Activated CD8-positive, alpha-beta memory T cell treated with anti-CD3 and anti-CD28 coated beads, Interleukin-2, amount 10 ng/mL, durations not matched to agents 7 days and 5 days (primary cell): Measurements from ENCODE around the gene KCNAB1. TPM values are rescaled to one million over a fixed set of nuclear protein-coding genes. Genes with fewer than 3 reads are reported as not detected.

Source experiments
- ATAC-seq: fragments of 150-1000 bp; cut with Tn5 transposase; one replicate; pipeline ENCODE4 v1.10.0; 2021; ENCODE audit warnings: moderate library complexity
- CTCF ChIA-PET: fragments of 350-600 bp; sonication (Branson Sonifier 250); formaldehyde crosslinking; loops from one replicate; lab custom pipeline; 2021; ENCODE audit warnings: antibody characterized with exemption; lab: Charles Lee
- DNase-seq: peaks from one replicate; pipeline ENCODE4 v3.0.0-alpha.2; 2020
- H3K27ac Mint-ChIP-seq: one replicate; pipeline ENCODE4 v1.8.0; 2021; ENCODE audit warnings: mild to moderate bottlenecking, mixed read lengths
- H3K27me3 Mint-ChIP-seq: one replicate; pipeline ENCODE4 v1.8.0; 2021; ENCODE audit warnings: mixed read lengths
- H3K36me3 Mint-ChIP-seq: one replicate; pipeline ENCODE4 v1.8.0; 2021; ENCODE audit warnings: mild to moderate bottlenecking, mixed read lengths
- H3K4me1 Mint-ChIP-seq: one replicate; pipeline ENCODE4 v1.8.0; 2021; ENCODE audit warnings: mixed read lengths
- H3K4me3 Mint-ChIP-seq: one replicate; pipeline ENCODE4 v1.8.0; 2021; ENCODE audit warnings: mild to moderate bottlenecking, moderate library complexity, mixed read lengths
- H3K9me3 Mint-ChIP-seq: one replicate; pipeline ENCODE4 v1.8.0; 2022; ENCODE audit warnings: low read depth, mixed read lengths
- total RNA-seq, 2 experiments: library from RNA; stranded (reverse); gene quantifications; one replicate each; pipeline ENCODE4 v1.2.3, GENCODE V29; 2021

Gene KCNAB1
- total RNA-seq, 2 experiments from 2014 or later = 0.19 TPM; not detected in 1

GRCh38 chr3:156429125-156429524 is 308.7 kb downstream of the KCNAB1 start:
- Mint-ChIP-seq H3K9me3 (no peaks in the 10 kb centered on the region), H3K4me1 (no peaks in the 10 kb centered on the region), H3K4me3 (no peak overlapping the region), H3K27ac (no peak overlapping the region), H3K36me3 (no peaks in the 10 kb centered on the region), H3K27me3 (peaks cover 20% of the 10 kb centered on the region)
- CTCF ChIA-PET = no interaction called here
- DNase-seq (no peak), ATAC-seq (no peak)

GRCh38 chr3:156431334-156432124 is 311.2 kb downstream of the KCNAB1 start:
- H3K4me3 Mint-ChIP-seq = no peak overlapping the region
- H3K27me3 Mint-ChIP-seq = peaks cover 27% of the 10 kb centered on the region
- ATAC-seq = no peak
- DNase-seq = no peak
- no peaks in the 10 kb centered on the region for H3K9me3 Mint-ChIP-seq
- H3K27ac Mint-ChIP-seq = no peak overlapping the region
- no peaks in the 10 kb centered on the region for H3K4me1 Mint-ChIP-seq
- CTCF ChIA-PET = interaction anchor here (2.4 kb wide), 1 partner anchor 18 kb away, joined by 6 read pairs; no protein-coding TSS in a partner anchor
- H3K36me3 Mint-ChIP-seq = no peaks in the 10 kb centered on the region

GRCh38 chr3:156432563-156432962 is 312.2 kb downstream of the KCNAB1 start:
- ATAC-seq (no peak), DNase-seq (no peak)
- CTCF ChIA-PET = interaction anchor here (2.4 kb wide), 1 partner anchor 17 kb away, joined by 6 read pairs; no protein-coding TSS in a partner anchor
- Mint-ChIP-seq H3K4me1 (no peaks in the 10 kb centered on the region), H3K27me3 (peaks cover 28% of the 10 kb centered on the region), H3K27ac (no peak overlapping the region), H3K4me3 (no peak overlapping the region), H3K36me3 (no peaks in the 10 kb centered on the region), H3K9me3 (no peaks in the 10 kb centered on the region)

DNA sequence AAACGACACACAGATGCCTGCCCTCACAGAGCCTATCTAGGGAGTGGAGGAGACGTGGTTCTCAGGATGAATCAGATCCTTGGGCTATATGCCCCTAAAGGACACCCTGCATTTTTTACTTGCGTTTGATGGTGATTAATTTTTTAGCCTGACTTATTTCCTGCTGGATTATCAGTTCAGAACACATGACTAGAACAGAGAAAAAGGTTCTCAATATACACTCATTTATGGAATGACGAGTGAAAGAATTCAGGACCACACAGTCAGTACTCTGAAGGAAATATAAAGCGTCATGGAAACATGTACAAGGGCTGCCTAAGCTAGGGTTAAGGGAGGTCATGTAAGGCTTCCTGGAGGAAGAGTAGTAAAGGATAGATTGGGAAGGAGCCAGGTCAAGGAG is 312.8 kb downstream of the KCNAB1 start:
- H3K36me3 Mint-ChIP-seq = no peaks in the 10 kb centered on the region
- H3K9me3 Mint-ChIP-seq = no peaks in the 10 kb centered on the region
- ATAC-seq (no peak), DNase-seq (no peak)
- H3K4me3 Mint-ChIP-seq = no peak overlapping the region
- no peak overlapping the region for H3K27ac Mint-ChIP-seq
- CTCF ChIA-PET = no interaction called here
- H3K27me3 Mint-ChIP-seq = peaks cover 28% of the 10 kb centered on the region
- no peaks in the 10 kb centered on the region for H3K4me1 Mint-ChIP-seq

- no peak for ATAC-seq
- no peaks in the 10 kb centered on the region for H3K9me3 Mint-ChIP-seq
- no peak overlapping the region for H3K27ac Mint-ChIP-seq
- no peak for DNase-seq
- H3K4me3 Mint-ChIP-seq = no peak overlapping the region
- peaks cover 28% of the 10 kb centered on the region for H3K27me3 Mint-ChIP-seq
- no peaks in the 10 kb centered on the region for H3K4me1 Mint-ChIP-seq
- CTCF ChIA-PET = interaction anchor here (1.2 kb wide), 1 partner anchor 11 kb away, joined by 3 read pairs; no protein-coding TSS in a partner anchor
- no peaks in the 10 kb centered on the region for H3K36me3 Mint-ChIP-seq
These were observed 313.5 kb downstream of the KCNAB1 start for GRCh38 chr3:156433910-156434309.

GRCh38 chr3:156434921-156435320 is 314.5 kb downstream of the KCNAB1 start:
- no peak for DNase-seq
- CTCF ChIA-PET = interaction anchor here (1.2 kb wide), 1 partner anchor 12 kb away, joined by 3 read pairs; no protein-coding TSS in a partner anchor
- Mint-ChIP-seq H3K4me1 (no peaks in the 10 kb centered on the region), H3K27me3 (peaks cover 34% of the 10 kb centered on the region), H3K9me3 (no peaks in the 10 kb centered on the region), H3K27ac (no peak overlapping the region), H3K4me3 (no peak overlapping the region), H3K36me3 (no peaks in the 10 kb centered on the region)
- no peak for ATAC-seq

GRCh38 chr3:156443079-156443478 is 322.7 kb downstream of the KCNAB1 start:
- DNase-seq = no peak
- no peak for ATAC-seq
- no peaks in the 10 kb centered on the region for H3K36me3 Mint-ChIP-seq
- no peaks in the 10 kb centered on the region for H3K9me3 Mint-ChIP-seq
- H3K27me3 Mint-ChIP-seq = peaks cover 26% of the 10 kb centered on the region
- H3K4me3 Mint-ChIP-seq = no peak overlapping the region
- CTCF ChIA-PET = interaction anchor here (0.7 to 1.3 kb wide), 4 partner anchors 8 to 291 kb away, joined by 3 to 6 read pairs (median 4); no protein-coding TSS in a partner anchor
- H3K27ac Mint-ChIP-seq = no peak overlapping the region
- no peaks in the 10 kb centered on the region for H3K4me1 Mint-ChIP-seq

- Mint-ChIP-seq H3K9me3 (no peaks in the 10 kb centered on the region), H3K36me3 (no peaks in the 10 kb centered on the region), H3K4me1 (no peaks in the 10 kb centered on the region), H3K27me3 (peaks cover 22% of the 10 kb centered on the region), H3K4me3 (no peak overlapping the region), H3K27ac (no peak overlapping the region)
- ATAC-seq (no peak), DNase-seq (no peak)
- CTCF ChIA-PET = interaction anchor here (2.4 kb wide), 1 partner anchor 64 kb away, joined by 7 read pairs; no protein-coding TSS in a partner anchor
These were observed 325.0 kb downstream of the KCNAB1 start for GRCh38 chr3:156445117-156446090.

- peaks cover 21% of the 10 kb centered on the region for H3K27me3 Mint-ChIP-seq
- H3K4me3 Mint-ChIP-seq = no peak overlapping the region
- CTCF ChIA-PET = interaction anchor here (0.7 to 3.2 kb wide), 4 partner anchors 17 to 95 kb away, joined by 4 to 35 read pairs (median 8); no protein-coding TSS in a partner anchor
- H3K36me3 Mint-ChIP-seq = no peaks in the 10 kb centered on the region
- H3K27ac Mint-ChIP-seq = no peak overlapping the region
- DNase-seq (peak; percentile 61), ATAC-seq (peak; percentile 78)
- no peaks in the 10 kb centered on the region for H3K9me3 Mint-ChIP-seq
- no peaks in the 10 kb centered on the region for H3K4me1 Mint-ChIP-seq
These were observed 327.9 kb downstream of the KCNAB1 start for GRCh38 chr3:156448300-156448699.

DNA sequence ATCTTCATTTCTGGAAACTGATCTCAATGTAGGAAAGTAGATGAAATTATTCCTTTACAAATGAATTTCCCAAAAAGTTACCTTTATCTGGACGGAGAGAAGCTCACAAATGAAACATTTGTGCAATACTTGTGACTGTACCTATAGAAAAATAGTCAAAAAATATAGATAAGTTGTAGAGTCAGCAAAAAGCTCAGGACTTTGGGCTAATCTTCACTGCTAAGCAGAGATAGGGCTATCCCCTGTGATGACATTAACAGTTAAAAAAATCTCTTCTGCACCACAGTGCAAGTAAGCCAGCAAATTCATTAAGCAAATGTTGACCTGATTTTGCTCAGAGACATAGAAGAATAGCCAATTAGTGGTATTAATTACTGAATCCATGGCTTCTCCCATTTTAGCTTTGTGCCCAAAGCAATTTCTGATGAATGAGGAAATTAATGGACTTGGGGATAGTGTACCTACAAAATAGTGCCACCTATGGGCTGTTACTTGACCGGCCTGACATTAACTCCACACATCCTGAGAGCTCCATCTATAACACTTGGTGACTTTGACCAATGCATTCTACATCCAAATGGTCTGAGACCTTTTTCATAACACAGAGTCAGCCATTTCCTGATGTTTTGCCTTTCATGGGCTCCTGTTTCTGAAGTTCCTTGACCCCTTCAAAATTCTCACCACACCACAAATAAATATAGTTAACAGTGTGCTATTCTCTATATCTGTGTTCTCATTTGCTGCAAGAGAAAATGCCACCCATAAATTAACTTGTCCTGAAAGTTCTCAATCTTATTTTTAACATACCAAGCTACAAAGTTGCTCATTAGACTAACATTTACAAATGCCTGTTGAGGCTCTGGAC is 329.6 kb downstream of the KCNAB1 start:
- no peak for DNase-seq
- H3K4me1 Mint-ChIP-seq = no peaks in the 10 kb centered on the region
- ATAC-seq = peak; percentile 55
- H3K4me3 Mint-ChIP-seq = no peak overlapping the region
- no peaks in the 10 kb centered on the region for H3K9me3 Mint-ChIP-seq
- no peak overlapping the region for H3K27ac Mint-ChIP-seq
- H3K36me3 Mint-ChIP-seq = no peaks in the 10 kb centered on the region
- CTCF ChIA-PET = interaction anchor here (0.7 to 3.2 kb wide), 19 partner anchors 7 to 317 kb away, joined by 3 to 35 read pairs (median 4); no protein-coding TSS in a partner anchor
- peaks cover 21% of the 10 kb centered on the region for H3K27me3 Mint-ChIP-seq

GRCh38 chr3:156455839-156456238 is 335.5 kb downstream of the KCNAB1 start:
- no peaks in the 10 kb centered on the region for H3K36me3 Mint-ChIP-seq
- H3K4me3 Mint-ChIP-seq = no peak overlapping the region
- no peak for DNase-seq
- H3K27me3 Mint-ChIP-seq = peaks cover 14% of the 10 kb centered on the region
- CTCF ChIA-PET = no interaction called here
- ATAC-seq = no peak
- H3K4me1 Mint-ChIP-seq = no peaks in the 10 kb centered on the region
- no peak overlapping the region for H3K27ac Mint-ChIP-seq
- no peaks in the 10 kb centered on the region for H3K9me3 Mint-ChIP-seq

DNA sequence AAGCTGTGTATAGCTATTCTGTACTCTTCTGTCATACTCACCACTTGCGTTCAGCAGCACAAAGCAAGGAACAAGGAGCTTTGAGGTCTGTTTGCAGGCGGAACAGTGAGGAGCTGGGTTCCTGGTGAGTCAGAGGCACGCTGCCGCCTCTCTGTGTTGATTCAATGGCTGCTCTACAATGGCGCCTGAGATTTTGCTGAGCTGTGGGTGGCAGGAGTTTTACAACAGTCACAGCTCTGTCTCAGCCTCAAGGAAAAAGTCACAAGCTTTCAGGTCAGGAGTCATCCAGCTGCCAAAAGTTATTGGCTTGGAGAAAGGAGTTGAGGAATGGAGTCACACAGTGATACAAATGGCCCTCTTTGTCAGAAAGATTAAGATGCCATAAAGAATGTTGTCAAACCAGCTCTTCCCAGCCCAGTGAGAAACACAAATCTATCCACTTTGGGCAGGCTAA is 336.4 kb downstream of the KCNAB1 start:
- no peak overlapping the region for H3K27ac Mint-ChIP-seq
- DNase-seq (no peak), ATAC-seq (no peak)
- no peaks in the 10 kb centered on the region for H3K4me1 Mint-ChIP-seq
- H3K4me3 Mint-ChIP-seq = no peak overlapping the region
- peaks cover 15% of the 10 kb centered on the region for H3K27me3 Mint-ChIP-seq
- no peaks in the 10 kb centered on the region for H3K9me3 Mint-ChIP-seq
- CTCF ChIA-PET = interaction anchor here (0.9 kb wide), 1 partner anchor 61 kb away, joined by 3 read pairs; no protein-coding TSS in a partner anchor
- H3K36me3 Mint-ChIP-seq = no peaks in the 10 kb centered on the region
